Measurements from ENCODE around the gene RPL32.
"Not testable (repeated sequence)": the region's sequence is repeated elsewhere in the genome, so short reads cannot be mapped to it uniquely, and the experiment has no call there.

The RPL32 gene

DNA sequence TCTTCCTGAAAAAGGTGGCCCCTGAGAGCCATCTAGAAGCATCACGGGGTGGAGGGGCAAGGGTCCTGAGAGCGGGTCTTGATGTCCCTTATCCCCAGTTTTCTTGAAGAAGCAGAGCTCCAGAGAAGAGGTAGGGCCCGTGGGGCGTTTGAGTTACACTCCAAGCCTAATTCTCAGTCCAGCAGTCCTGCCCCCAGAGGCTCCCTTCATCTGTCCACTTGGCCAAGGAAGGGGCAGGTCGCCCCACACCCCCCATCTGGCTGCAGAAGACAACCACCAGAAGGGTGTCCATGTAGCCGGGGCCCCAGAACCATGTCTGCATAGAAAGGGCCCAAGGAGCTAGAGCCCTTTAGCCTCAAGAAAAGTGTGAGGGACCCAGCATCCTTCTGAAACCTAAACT lies 25.5 kb upstream of the RPL32 start:
- DNase-seq: no peak

DNA sequence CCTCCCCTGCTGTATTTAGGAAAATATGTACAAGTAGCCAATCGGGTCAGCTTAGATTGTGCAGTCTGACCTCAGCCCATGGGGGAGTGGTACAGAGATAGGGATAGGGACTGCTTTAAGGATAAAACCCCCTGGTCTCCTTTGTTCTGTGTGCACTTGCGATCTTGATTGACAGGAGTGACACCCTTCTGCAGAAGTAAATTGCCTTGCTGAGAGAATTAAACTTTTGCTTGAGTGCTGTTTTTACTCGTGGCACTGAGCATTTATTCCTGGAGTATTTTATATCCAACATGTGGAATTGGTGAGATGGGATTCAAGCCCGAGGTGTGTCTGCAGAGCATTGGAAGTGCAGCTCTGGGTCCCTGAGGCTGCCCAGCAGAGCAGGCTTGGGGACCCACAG lies 23.9 kb upstream of the RPL32 start:
- no peak for DNase-seq

DNA sequence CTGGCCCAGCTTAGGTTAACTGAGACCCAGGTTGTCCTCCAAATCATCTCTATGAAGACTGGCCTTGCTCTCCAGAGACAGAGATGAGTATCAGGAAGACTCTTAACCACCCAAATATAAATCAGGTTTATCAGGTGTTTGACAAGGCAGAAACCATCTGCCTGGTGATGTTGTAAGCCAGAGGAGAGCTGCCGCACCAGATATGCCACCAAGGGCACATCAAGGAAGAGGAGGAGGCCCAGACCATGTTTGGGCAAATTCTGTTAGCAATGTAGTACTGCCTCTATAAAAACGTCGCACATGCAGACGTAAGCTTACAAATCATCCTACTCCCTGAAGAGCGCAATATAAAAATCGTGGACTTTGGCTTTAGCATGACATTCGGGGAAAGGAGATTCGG lies 21.0 kb upstream of the RPL32 start:
- no peak for DNase-seq

DNA sequence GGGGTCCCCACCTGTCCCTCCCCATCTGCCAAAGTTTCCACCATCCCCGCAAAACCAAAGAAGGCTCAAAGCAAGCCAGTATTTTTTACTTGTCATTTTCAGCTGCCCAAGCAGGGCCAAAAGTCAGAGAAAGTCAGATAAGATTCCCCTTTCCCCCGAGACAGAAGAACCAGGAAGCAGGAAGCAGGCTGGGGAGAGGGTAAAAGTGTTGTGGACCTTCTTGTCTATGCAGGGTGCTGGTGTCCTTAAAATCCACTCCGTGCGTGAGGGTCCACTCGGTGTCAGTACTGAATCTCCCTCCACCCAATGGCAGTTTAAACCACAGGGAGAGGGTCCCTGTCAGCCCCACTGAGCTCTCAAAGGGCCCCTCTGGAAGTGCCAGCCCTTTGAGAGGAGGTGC lies 20.2 kb upstream of the RPL32 start:
- DNase-seq: no peak

DNA sequence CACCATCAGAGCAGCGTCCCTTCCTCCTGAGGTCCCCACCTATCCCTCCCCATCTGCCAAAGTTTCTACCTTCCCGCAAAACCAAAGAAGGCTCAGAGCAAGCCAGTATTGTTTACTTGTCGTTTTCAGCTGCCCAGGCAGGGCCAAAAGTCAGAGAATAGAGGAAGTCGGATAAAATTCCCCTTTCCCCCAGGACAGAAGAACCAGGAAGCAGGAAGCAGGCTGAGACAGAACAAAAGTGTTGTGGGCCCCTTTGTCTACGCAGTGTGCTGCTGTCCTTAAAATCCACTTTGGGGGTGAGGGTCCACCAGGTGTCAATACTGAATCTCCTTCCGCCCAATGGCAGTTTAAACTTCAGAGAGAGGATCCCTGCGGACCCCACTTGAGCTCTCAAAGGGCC lies 18.5 kb upstream of the RPL32 start:
- no peak for DNase-seq

DNA sequence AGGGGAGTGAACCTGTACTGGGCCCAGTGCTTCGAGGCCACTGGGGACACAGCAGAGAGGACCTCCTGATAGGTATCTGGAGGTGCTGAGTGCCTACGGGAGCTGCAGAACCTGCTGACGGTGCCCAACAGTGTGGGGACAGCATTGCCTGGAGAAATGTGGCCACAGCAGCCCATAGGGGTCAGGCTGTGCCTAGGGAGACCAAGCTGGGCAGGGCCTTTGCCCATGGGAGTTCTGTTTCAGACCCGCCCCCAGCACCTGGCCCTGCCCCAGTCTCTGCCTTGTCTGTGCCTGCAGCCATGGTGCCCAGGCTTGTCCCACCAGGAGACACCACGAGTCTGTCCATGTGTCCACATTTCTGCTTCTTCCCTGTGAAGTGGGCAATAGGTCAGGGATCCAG lies 15.3 kb upstream of the RPL32 start:
- no peak for DNase-seq

DNA sequence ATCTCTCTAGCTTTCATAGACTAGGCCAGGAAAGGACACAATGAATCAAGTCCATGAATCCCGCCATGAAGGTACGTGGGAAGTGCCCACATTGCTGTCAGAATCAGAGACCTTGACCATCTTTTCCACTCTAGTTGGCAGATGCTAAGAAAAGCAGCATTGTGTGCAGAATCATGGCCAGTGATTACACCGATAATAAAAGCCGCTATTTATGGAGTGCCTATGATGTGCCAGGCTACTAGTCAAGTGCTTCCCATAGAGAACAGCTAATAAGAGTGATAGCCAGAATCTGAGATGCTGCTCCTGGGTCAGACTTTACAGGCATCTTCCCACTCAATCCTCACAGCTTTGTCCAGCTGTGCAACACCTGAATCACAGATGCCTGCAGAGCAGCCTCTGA lies 13.2 kb upstream of the RPL32 start:
- no peak for DNase-seq

DNA sequence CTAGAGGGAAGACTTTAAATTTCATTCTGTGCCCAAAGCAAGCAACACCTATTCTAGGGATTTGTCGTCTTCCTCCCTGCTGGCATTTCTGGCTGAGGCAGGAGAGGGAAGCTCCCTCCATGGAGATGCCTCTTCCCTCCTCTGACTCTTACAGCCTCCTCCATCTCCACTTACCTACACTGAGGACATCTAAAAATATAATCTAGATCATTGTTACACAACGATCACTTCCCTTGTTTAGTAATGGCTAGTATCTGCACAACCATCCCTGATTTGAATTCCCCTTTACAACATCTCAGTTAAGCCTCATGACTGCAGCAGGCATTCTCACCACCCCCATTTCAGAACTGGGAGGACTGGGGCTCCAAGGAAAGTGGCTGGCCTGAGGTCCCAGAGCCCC lies 12.5 kb upstream of the RPL32 start:
- not testable (repeated sequence) for DNase-seq

DNA sequence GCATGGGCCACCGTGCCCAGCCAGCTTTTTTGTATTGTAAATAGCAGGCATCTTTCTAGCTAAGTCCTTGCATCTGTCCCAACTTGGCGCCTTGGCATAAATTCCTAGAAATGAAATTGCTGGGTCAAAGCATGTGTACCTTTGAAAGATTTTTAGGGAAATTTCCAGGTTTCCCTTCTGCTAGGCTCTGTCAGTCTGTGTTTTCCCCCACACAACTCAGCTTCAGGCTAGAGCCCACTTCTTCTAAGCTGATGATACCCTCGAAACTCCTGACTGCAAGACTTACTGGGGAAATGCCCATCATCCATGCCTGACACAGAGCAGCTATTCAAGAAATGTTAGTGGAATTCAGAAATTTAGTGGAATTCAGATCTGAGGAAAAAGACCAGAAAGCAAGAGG lies 10.8 kb upstream of the RPL32 start:
- no peak for DNase-seq

DNA sequence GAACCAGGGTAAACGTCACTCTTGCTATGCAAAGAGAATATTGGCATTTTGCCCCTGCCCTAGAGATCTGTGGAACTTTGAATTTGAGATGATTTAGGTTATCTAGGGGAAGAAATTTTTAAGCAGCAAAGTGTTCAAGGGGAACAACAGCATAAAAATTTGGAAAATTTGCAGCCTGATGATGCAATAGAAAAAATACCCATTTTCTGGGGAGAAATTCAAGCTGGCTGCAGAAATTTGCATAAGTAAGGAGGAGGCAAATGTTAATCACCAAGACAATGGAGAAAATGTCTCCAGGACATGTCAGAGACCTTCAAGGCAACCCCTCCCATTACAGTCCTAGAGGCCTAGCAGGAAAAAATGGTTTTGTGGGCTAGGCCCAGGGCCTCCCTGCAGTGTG lies 4.4 kb upstream of the RPL32 start:
- DNase-seq: no peak

DNA sequence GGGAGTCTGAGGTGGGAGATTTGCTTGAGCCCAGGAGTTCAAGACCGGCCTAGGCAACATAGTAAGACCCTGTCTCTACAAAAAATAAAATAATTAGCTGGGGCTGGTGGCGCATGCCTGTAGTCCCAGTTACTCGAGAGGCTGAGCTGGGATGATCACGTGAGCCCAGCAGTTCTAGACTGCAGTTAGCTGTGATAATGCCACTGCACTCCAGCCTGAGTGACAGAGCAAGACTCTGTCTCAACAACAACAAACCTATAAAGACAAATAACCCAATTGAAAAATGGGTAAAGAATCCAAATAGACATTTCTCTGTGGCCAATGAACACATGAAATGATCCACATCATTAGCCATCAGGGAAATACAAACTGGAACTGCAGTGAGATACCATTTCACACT lies 1.1 kb upstream of the RPL32 start:
- DNase-seq: no peak

DNA sequence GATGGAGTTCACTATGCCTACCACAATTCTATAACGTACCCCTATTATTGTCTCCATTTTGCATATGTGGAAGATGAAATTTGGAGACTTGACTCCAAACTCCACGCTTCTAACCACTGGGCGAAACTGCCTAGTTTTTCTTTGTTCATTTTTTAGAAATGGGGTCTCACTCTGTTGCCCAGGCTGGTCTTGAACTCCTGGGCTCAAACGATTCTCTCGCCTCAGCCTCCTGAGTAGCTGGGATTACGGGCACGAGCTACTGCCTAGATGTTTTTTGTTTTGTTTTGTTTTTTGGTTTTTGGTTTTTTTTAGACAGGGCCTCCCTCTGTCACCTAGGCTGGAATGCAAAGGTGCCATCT lies 584 bp upstream of the RPL32 start:
- no peak for DNase-seq

DNA sequence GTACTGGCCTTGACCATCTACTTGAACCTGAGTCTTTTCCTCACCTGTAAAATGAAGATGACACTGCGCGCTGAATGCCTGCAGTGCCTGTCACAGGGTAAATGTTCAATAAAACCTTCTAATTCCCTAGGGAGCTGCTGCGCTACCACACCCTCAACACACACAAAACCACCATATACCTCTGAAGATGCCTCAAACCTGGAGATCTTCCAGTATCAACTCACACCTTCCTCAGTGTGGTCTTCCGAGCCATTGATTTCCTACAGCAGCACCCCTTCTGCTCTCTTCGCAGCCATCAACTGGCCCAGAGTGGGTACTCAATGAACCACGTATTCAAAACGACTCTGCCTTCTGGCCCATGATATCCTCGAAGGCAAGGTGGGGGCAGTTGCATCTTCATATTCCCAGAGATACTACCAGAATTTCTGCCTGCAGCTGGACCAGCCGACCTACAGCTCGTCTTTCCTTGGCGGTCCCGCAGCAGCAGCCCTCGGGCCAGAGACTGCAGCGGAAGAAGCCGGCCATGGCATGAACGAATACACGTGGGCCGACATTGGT lies 695 bp downstream of the RPL32 start:
- DNase-seq: no peak

DNA sequence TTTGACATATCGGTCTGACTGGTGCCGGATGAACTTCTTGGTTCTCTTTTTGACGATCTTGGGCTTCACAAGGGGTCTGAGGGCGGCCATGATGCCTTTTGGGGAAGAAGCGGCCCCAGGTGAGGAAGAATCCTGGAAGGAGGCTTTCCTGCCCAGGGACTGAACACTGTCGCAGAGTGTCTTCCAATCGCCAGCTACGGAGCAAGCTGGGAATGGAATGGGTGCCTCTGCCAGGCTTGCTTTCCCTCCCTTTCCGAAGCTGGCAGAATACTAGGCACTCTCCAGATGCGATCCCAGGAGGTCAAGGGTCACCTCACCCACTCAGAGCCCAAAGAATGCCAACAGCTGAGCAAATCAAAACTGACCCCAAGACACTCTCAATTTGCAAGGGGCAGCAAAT lies 1.2 kb downstream of the RPL32 start:
- not testable (repeated sequence) for DNase-seq

DNA sequence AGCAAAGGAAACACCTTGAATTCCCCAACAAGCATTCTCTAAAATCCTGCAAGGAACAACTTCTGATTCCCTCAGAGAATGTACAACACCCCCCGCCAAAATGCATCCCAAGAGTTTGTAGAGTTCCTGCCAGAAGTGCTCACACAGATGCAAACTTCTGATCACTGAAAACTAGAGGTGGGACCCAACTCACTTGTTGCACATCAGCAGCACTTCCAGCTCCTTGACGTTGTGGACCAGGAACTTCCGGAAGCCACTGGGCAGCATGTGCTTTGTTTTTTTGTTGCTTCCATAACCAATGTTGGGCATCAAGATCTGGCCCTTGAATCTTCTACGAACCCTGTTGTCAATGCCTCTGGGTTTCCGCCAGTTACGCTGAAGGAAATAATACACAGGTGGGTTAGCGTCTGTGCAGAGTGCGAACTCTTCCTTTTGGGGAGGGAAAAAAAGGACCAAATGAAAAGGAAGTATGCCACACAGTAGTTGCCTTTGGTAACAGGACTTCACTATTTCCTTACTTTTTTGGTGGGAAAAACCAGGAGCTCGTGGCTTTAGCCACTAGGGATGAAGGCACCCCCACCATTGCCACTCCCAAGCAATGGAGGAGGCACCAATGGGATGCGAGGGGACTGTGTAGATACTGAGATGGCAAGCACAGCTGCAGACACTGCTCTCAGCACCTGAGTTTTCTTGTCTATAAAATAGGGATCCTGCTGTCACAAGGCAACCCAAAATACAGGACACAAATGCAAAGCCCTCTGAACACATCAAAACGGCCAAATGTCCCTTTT lies 2.0 kb downstream of the RPL32 start:
- no peak for DNase-seq

DNA sequence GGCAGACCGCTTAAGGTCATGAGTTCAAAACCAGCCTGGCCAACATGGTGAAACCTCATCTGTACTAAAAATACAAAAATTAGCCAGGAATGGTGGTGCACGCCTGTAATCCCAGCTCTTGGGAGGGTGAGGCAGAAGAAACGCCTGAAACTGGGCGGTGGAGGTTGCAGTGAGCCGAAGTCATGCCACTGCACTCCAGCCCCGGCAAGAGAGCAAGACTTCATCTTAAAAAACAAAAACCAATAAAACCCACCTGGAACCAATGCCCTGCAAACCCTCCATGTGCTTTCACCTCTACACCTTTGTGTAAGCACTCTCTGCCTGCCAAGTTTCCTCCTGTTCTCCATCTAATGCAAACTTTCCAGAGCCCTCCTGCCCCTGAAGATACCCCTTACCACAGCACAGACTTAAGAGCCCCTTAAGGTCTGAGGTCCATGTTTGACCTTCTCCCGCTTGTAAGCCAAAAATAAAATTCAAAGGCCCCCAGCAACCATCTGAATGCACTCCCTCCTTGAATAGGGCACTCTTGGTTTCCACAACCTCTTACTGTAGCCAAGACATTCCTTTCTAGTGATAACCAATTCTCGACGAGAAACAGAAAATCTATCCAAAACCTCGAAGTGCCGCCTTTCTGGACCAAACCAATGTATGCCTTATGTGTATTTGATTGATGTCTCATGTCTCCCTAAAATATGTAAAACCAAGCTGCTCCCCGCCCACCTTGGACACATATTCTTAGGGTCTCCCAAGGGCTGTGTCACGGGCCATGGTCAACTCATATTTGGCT lies 3.0 kb downstream of the RPL32 start:
- no peak for DNase-seq

DNA sequence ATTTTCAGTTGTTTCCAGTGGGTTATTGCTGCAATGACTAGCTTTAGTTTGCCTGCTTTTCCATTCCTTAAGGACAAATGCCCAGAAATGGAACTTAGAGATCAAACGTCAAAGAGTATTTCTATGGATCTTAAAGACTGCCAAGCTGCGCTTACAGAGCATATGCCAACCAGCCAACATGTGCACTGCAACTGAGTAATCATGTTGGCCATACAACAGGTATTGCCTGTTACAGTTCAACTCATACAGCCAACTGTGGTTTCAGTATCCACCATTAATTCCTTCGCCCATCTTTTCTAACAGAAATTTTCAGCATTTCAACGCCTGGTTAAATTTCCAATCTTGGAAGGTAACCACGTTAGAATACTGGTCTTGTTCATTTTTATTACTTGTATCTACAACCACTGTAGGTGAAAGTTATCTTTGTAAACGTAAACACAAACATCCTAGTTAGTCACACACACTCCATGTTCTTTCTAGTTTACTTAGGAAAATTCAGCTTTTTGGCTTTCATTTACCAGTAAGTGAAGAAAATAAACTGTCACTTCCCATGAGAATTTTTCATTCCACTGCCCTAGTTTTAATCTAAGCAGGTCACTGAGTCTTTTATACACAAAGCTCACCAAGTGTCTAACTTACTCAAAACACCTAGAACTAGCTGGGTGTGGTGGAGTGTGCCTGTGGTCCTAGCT lies 3.9 kb downstream of the RPL32 start:
- DNase-seq: no peak

DNA sequence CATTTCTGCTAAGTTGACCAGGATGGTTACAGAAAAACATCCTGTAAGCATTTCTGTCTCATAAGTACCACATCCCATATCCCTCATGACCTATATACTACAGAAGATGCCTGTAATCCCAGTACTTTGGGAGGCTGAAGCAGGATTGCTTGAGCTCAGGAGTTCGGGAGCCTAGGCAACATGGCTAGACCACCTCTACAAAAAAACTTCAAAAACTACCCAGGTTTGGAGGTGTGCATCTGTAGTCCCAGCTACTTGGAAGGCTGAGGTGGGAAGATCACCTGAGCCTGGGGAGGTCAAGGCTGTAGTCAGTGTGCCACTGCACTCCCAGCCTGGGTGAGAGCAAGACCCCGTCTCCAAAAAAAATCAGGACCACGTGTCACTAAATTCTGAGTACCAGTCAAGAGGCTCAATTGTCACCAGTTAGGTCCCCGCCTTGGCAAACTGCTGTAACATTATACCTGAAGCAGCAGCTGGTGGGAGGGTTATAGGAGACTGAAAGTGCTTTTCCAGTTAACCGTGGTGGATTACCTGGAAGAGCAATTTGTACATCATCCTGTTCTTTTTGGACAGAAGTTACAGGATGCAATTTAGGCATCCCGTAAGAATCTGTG lies 6.2 kb downstream of the RPL32 start:
- DNase-seq: no peak

DNA sequence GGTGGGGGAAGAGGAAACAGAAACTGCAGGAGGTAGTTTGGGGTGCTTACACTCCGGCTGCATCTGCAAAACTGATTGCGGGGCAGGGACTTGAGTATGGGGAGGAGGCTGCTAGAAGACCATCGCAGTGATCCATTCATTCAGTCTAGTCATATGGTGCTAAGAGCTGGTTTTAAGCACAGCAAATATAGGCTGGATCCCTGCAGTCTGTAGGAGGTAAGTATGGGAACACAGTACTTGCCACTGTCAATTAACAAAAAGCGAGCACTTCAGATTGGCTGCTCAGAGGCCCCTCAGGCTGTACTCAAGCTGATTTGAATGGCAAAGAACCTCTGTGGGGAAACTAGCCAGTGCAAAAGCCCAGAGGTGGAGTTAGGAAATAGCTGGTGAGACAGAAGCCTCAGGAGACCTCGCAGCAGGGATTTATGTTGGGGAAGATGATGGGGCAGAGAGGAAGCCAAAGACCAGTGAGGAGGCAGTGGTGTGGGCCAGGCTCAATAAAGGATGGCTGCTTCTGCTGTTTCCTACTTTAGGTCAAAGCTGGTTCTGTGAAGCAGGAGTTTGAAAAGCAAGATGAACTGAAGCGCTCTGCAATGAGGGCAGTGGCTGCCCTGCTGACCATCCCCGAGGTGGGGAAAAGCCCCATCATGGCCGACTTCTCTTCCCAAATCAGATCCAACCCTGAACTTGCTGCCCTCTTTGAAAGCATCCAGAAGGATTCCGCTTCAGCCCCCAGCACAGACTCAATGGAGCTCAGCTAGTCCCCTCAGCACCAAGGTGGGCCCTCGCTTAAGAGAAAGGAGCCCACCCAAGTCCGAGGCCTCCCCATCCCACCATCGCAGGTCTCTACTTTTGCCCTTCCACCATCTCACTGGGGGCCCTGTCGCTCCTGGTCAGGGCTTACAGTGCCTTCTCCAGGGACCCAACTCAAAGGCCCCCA lies 7.9 kb downstream of the RPL32 start:
- no peak for DNase-seq

DNA sequence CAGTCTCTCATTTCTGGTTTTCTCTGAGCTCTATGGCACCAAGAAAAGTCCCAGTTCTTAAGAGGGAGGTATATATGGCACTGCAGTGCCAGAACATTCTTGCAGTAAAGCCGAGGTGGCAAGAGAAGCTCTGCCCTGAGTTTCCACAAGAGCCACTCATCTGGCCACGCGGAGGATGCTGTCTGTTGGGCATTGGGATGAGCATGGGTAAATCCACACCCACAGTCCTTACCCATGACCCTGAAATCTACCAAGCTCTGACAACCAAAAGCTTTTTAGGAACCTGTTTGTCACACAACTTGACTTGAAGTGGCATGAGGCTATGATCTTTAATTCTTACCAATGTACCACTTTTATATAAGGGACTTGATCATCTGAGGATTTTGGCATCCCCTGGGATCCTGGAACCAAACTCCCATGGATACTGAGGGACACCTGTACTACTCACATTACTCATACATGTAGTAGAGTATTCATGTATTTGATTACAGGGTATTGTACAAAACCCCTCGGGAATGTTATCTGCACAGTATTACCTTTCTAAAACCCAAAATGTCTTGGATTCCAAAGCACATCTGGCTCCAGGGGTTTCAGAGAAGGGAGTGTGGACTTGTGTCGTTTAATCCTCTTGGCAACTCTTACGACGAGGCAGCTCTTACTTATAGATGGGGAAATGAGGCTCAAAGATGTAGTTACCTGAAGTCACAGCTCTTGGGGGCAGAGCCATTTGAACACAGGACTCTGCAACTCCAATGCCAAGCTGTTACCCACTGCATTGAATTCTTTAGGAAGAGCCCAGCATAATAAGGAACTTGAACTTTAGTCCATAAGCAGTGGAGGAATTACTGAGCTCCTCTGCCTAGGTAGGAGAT lies 8.8 kb downstream of the RPL32 start:
- no peak for DNase-seq

DNA sequence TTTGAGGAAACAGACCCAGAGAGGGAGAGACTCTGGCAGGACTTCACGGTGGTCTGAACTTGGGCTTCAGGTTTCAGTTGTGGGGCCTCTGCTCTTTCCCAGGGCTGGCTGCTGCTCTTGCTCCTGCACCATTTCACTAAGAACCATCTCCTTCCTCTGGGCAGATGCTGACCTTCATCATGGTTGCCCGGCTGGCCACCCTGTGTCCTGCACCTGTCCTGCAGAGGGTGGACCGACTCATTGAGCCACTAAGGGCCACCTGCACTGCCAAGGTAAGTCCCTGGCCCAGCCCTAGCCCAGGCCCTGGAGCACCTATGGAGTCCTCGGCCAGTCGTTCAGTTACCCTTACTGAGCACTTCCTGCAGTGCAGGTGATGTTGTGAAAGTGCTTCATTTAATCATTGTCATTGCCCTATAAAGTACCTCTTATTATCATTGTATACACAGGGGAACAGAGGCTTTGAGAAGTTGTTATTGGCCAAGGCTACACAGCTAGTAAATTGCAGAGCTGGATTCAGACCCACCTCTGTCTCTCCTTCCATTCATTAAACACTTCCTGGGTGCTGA lies 10.0 kb downstream of the RPL32 start:
- DNase-seq: no peak

All from CD4-positive, alpha-beta T cell treated with Interleukin-10 for 1 hour (primary cell).